WTC11 (cell line): ENCODE measurements around the gene ALDH5A1. TPM values are rescaled to one million over a fixed set of nuclear protein-coding genes. Genes with fewer than 3 reads are reported as not detected.

Source experiments
- ATAC-seq: fragments of 200-7000 bp; cut with Tn5 transposase; 2 replicates; pipeline ENCODE4 v1.10.0; 2021; ENCODE audit warnings: mild to moderate bottlenecking, moderate library complexity
- CTCF ChIA-PET: fragments of 300-600 bp; sonication (Branson Sonifier 250); formaldehyde crosslinking; loops from one replicate; lab custom pipeline; 2021; ENCODE audit warnings: antibody characterized with exemption; lab: Charles Lee
- POLR2A ChIA-PET: fragments of 350-600 bp; sonication (Branson Sonifier 250); formaldehyde crosslinking; loops from one replicate; lab custom pipeline; 2021; ENCODE audit warnings: antibody characterized with exemption; lab: Charles Lee
- DNase-seq: peaks from one replicate; pipeline ENCODE4 v3.0.0; 2021; ENCODE audit warnings: low spot score
- H3K27ac Mint-ChIP-seq: 2 replicates; pipeline ENCODE4 v1.8.0; 2021; ENCODE audit warnings: mixed read lengths
- H3K27me3 Mint-ChIP-seq: 2 replicates; pipeline ENCODE4 v1.8.0; 2021; ENCODE audit warnings: low read depth, mild to moderate bottlenecking, moderate library complexity, mixed read lengths
- H3K36me3 Mint-ChIP-seq: 2 replicates; pipeline ENCODE4 v1.8.0; 2021; ENCODE audit warnings: mixed read lengths
- H3K4me1 Mint-ChIP-seq: 2 replicates; pipeline ENCODE4 v1.8.0; 2022; ENCODE audit warnings: mixed read lengths
- H3K4me3 Mint-ChIP-seq: 2 replicates; pipeline ENCODE4 v1.8.0; 2021; ENCODE audit warnings: mild to moderate bottlenecking, moderate library complexity, mixed read lengths
- H3K9me3 Mint-ChIP-seq: 2 replicates; pipeline ENCODE4 v1.8.0; 2021; ENCODE audit warnings: mixed read lengths
- ARID4B ChIP-seq: sonication (generic); formaldehyde crosslinking; IDR thresholded peaks from 2 replicates; pipeline ENCODE4 v1.8.0; 2023; ENCODE audit warnings: missing genetic modification reagents, mild to moderate bottlenecking, borderline replicate concordance
- CTCF ChIP-seq: fragments of 200-600 bp; IDR thresholded peaks from 2 replicates; pipeline ENCODE4 v1.8.0; 2022; ENCODE audit warnings: antibody characterized with exemption
- E2F5 ChIP-seq: sonication (generic); formaldehyde crosslinking; IDR thresholded peaks from 2 replicates; pipeline ENCODE4 v1.8.1; 2022; ENCODE audit warnings: mild to moderate bottlenecking, moderate library complexity, missing genetic modification reagents
- ELF4 ChIP-seq: sonication (generic); formaldehyde crosslinking; IDR thresholded peaks from 2 replicates; pipeline ENCODE4 v1.8.1; 2022; ENCODE audit warnings: low read depth, mild to moderate bottlenecking, moderate library complexity, missing genetic modification reagents
- FOXJ3 ChIP-seq: sonication (generic); formaldehyde crosslinking; IDR thresholded peaks from 2 replicates; pipeline ENCODE4 v1.9.0; 2021; ENCODE audit warnings: missing genetic modification reagents, mild to moderate bottlenecking, borderline replicate concordance
- GTF2I ChIP-seq: fragments of 250-450 bp; sonication (Bioruptor Pico); conservative IDR thresholded peaks from 2 replicates; pipeline ENCODE4 v1.4.0; 2021; ENCODE audit warnings: mild to moderate bottlenecking
- IRF1 ChIP-seq: sonication (generic); formaldehyde crosslinking; IDR thresholded peaks from 2 replicates; pipeline ENCODE4 v1.8.0; 2023; ENCODE audit warnings: missing genetic modification reagents
- KAT7 ChIP-seq: sonication (generic); formaldehyde crosslinking; IDR thresholded peaks from 2 replicates; pipeline ENCODE4 v1.8.1; 2023; ENCODE audit warnings: missing genetic modification reagents, mild to moderate bottlenecking, borderline replicate concordance
- MLX ChIP-seq: sonication (generic); formaldehyde crosslinking; IDR thresholded peaks from 2 replicates; pipeline ENCODE4 v1.8.1; 2023; ENCODE audit warnings: mild to moderate bottlenecking, missing genetic modification reagents, moderate library complexity
- MXD4 ChIP-seq: fragments of 250-450 bp; sonication (Bioruptor Pico); IDR thresholded peaks from 2 replicates; pipeline ENCODE4 v1.8.0; 2021; ENCODE audit warnings: mild to moderate bottlenecking, moderate library complexity, borderline replicate concordance
- NFE2L1 ChIP-seq: sonication (generic); formaldehyde crosslinking; IDR thresholded peaks from 2 replicates; pipeline ENCODE4 v1.8.1; 2023; ENCODE audit warnings: missing genetic modification reagents
- NFYB ChIP-seq: sonication (generic); formaldehyde crosslinking; conservative IDR thresholded peaks from 2 replicates; pipeline ENCODE4 v1.8.0; 2022; ENCODE audit warnings: low read depth, missing genetic modification reagents
- NR1H2 ChIP-seq: sonication (generic); formaldehyde crosslinking; IDR thresholded peaks from 2 replicates; pipeline ENCODE4 v1.9.0; 2021; ENCODE audit warnings: mild to moderate bottlenecking, moderate library complexity, missing genetic modification reagents
- PRRX2 ChIP-seq: fragments of 250-450 bp; sonication (Bioruptor Pico); IDR thresholded peaks from 2 replicates; pipeline ENCODE4 v1.8.0; 2021; ENCODE audit warnings: mild to moderate bottlenecking
- ZNF121 ChIP-seq: sonication (generic); formaldehyde crosslinking; IDR thresholded peaks from 2 replicates; pipeline ENCODE4 v1.8.0; 2023; ENCODE audit warnings: missing genetic modification reagents
- total RNA-seq: library from RNA; stranded (reverse); gene quantifications from 3 replicates; pipeline ENCODE4 v1.2.3, GENCODE V29; 2021

Gene ALDH5A1
- total RNA-seq, 1 experiment from 2014 or later = 5.1 TPM

- TF ChIP-seq ARID4B (CRISPR knock-in tag) = no peak
- TF ChIP-seq ZNF121 = no peak
- TF ChIP-seq FOXJ3 (CRISPR knock-in tag) = no peak
- no peak for TF ChIP-seq CTCF
- no peak for TF ChIP-seq PRRX2 (CRISPR knock-in tag)
Measured at GRCh38 chr6:24501914-24502313, 7.1 kb downstream of the ALDH5A1 start (continued).

- ChIA-PET CTCF (interaction anchor here (1.0 to 1.7 kb wide), 2 partner anchors 9 to 17 kb away, joined by 3 to 5 read pairs; partner anchors contain the start of gene ALDH5A1), POLR2A (no interaction called here)
- ATAC-seq (no peak), DNase-seq (no peak)
- Mint-ChIP-seq H3K4me3 (no peak overlapping the region), H3K9me3 (peaks cover 10% of the 10 kb centered on the region), H3K27ac (no peak overlapping the region), H3K4me1 (peaks cover 14% of the 10 kb centered on the region), H3K27me3 (peaks cover 8% of the 10 kb centered on the region; the same call in 1 of the 2 replicates), H3K36me3 (peaks cover 16% of the 10 kb centered on the region)
- TF ChIP-seq NR1H2 (CRISPR knock-in tag) (no peak), KAT7 (CRISPR knock-in tag) (no peak), MLX (no peak), E2F5 (CRISPR knock-in tag) (no peak), NFYB (CRISPR knock-in tag) (no peak), ELF4 (no peak), NFE2L1 (CRISPR knock-in tag) (no peak), IRF1 (CRISPR knock-in tag) (no peak), MXD4 (CRISPR knock-in tag) (no peak), GTF2I (no peak)
Measured at GRCh38 chr6:24504287-24504648, 9.5 kb downstream of the ALDH5A1 start.
